ENCODE measurements around the gene MTFP1.

DNA sequence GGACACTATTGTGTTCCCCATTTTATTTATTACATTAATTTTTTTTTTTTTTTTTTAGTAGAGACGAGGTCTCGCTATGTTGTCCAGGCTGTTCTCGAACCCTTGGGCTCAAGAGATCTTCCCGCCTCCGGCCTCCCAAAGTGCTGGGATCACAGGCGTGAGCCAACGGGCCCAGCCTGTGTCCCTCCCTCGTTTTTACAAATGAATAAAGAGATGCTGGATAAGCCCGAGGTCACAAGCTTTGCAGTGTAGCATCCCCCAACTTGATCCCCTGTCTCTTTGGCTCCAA lies 297 bp upstream of the MTFP1 start:
- no peak for TF ChIP-seq EZH2phosphoT487 (IDR thresholded peaks at IDR 0.05; ENCODE audit: low read depth)
- TF ChIP-seq, protein P1, sequence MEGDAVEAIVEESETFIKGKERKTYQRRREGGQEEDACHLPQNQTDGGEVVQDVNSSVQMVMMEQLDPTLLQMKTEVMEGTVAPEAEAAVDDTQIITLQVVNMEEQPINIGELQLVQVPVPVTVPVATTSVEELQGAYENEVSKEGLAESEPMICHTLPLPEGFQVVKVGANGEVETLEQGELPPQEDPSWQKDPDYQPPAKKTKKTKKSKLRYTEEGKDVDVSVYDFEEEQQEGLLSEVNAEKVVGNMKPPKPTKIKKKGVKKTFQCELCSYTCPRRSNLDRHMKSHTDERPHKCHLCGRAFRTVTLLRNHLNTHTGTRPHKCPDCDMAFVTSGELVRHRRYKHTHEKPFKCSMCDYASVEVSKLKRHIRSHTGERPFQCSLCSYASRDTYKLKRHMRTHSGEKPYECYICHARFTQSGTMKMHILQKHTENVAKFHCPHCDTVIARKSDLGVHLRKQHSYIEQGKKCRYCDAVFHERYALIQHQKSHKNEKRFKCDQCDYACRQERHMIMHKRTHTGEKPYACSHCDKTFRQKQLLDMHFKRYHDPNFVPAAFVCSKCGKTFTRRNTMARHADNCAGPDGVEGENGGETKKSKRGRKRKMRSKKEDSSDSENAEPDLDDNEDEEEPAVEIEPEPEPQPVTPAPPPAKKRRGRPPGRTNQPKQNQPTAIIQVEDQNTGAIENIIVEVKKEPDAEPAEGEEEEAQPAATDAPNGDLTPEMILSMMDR (IDR thresholded peaks at IDR 0.05; ENCODE audit: low read depth, low read length): no peak
